Inflammatory macrophage treated with lipopolysaccharide for 1 hour (primary cell): ENCODE measurements around the gene RSF1.

Source experiments
- DNase-seq, 2 donors: peaks; one replicate each; pipeline ENCODE4 v3.0.0-alpha.2; 2020 to 2022

RSF1 gene

GRCh38 chr11:77672264-77672663 is 148.3 kb downstream of the RSF1 start:
- DNase-seq: no peak

- DNase-seq: no peak
These were observed 150.5 kb downstream of the RSF1 start for GRCh38 chr11:77669848-77670511.

GRCh38 chr11:77668760-77669159 is 151.8 kb downstream of the RSF1 start:
- DNase-seq: no peak

- no peak for DNase-seq
These were observed 155.1 kb downstream of the RSF1 start for GRCh38 chr11:77665240-77665965.

GRCh38 chr11:77661670-77662069 is 158.9 kb downstream of the RSF1 start:
- DNase-seq: no peak

GRCh38 chr11:77660947-77661346 is 159.6 kb downstream of the RSF1 start:
- DNase-seq: peak; percentile 30 to 32

GRCh38 chr11:77658213-77659013 is 162.1 kb downstream of the RSF1 start:
- DNase-seq: no peak

- DNase-seq: no peak
These were observed 164.2 kb downstream of the RSF1 start for GRCh38 chr11:77656362-77656761.

GRCh38 chr11:77654770-77655434 is 165.6 kb downstream of the RSF1 start:
- DNase-seq: no peak

- no peak for DNase-seq
These were observed 170.4 kb downstream of the RSF1 start for GRCh38 chr11:77650123-77650522.

- no peak for DNase-seq
These were observed 172.7 kb downstream of the RSF1 start for GRCh38 chr11:77647654-77648305.

GRCh38 chr11:77644887-77645286 is 175.6 kb downstream of the RSF1 start:
- DNase-seq: no peak

GRCh38 chr11:77642228-77642627 is 178.3 kb downstream of the RSF1 start:
- DNase-seq: no peak

GRCh38 chr11:77637345-77638165 is 183.0 kb downstream of the RSF1 start, which contains the start of gene CLNS1A:
Gene CLNS1A, minus strand, starts transcription at chr11:77637794. Its CDS starts 80 bp downstream, at chr11:77637714.
- peak; percentile 86 to 88 for DNase-seq

GRCh38 chr11:77636731-77637344 is 183.7 kb downstream of the RSF1 start:
- DNase-seq: peak; percentile 13 to 25

- DNase-seq: peak; percentile 57
These were observed 186.6 kb downstream of the RSF1 start for GRCh38 chr11:77633926-77634325.

GRCh38 chr11:77630157-77630710 is 190.3 kb downstream of the RSF1 start:
- DNase-seq: peak in 1 of 2 donors; percentile 8

- peak; percentile 20 to 79 for DNase-seq
These were observed 200.8 kb downstream of the RSF1 start for GRCh38 chr11:77619576-77620198.

GRCh38 chr11:77617892-77618291 is 202.6 kb downstream of the RSF1 start:
- no peak for DNase-seq

GRCh38 chr11:77611921-77612320 is 208.6 kb downstream of the RSF1 start:
- no peak for DNase-seq
